K562 (cell line): ENCODE data around the gene GTF2A1.

ENCODE experiments used
- CHCHD3 ChIP-seq: fragments of 250-450 bp; sonication (Bioruptor Pico); IDR thresholded peaks from 2 replicates; pipeline ENCODE4 v2.1.2; 2022; ENCODE audit warnings: mild to moderate bottlenecking
- ILF3 ChIP-seq: fragments of 450-650 bp; IDR thresholded peaks from 2 replicates; pipeline ENCODE4 v1.6.1; 2018; ENCODE audit warnings: antibody characterized with exemption, mild to moderate bottlenecking, moderate library complexity, borderline replicate concordance
- ZKSCAN1 ChIP-seq: fragments of 150-350 bp; IDR thresholded peaks from 2 replicates; pipeline ENCODE4 v1.6.1; 2016; ENCODE audit warnings: low read depth, low read length
- TF ChIP-seq, protein P1 (sequence below): fragments of 250-450 bp; sonication (Bioruptor Pico); IDR thresholded peaks from 2 replicates; pipeline ENCODE4 v1.9.0; 2021; ENCODE audit warnings: mild to moderate bottlenecking, inconsistent platforms
- TF ChIP-seq, protein P2 (sequence below), 2 experiments: fragments of 450-650 bp; IDR thresholded peaks; 2 replicates each; pipeline ENCODE4 v1.6.1; 2016
- TF ChIP-seq, protein P3 (sequence below): fragments of 450-650 bp; formaldehyde crosslinking; conservative IDR thresholded peaks from 2 replicates; pipeline ENCODE4 v1.4.0; 2022; ENCODE audit warnings: mild to moderate bottlenecking, missing genetic modification characterization
- TF ChIP-seq, protein P4 (sequence below), 3 experiments: IDR thresholded peaks in 2 of 3; conservative IDR thresholded peaks in 1 of 3; 2 replicates each; pipeline ENCODE4 v1.5.1; 2011 to 2012; ENCODE audit warnings: low read length in 3 of 3, mild to moderate bottlenecking in 3 of 3, control low read depth in 2 of 3, improper control_type of control experiment in 1 of 3, inconsistent platforms in 1 of 3, low read depth in 1 of 3, mixed read lengths in 1 of 3, moderate library complexity in 1 of 3; ENCODE audit not compliant: insufficient read depth in 2 of 3

DNA sequence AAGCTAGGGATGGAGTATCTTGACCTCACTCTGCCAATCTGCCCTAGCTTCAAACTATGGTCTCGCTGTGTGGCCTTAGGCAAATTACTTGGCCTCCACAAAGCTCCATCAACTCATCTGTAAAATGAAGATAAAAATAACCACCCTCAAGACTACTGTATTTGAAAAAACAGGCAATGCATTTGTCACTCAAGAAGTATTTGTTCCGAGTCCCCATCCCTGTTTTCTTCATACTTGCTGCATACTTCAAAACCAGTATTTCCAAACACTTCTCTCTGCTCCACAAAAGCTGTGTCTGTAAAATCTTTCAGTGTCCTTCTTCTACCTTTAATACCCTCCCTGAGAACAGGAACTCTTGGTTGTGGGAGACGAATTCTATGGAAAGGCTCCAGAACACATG is 47.9 kb downstream of the GTF2A1 start:
- TF ChIP-seq, protein P1, sequence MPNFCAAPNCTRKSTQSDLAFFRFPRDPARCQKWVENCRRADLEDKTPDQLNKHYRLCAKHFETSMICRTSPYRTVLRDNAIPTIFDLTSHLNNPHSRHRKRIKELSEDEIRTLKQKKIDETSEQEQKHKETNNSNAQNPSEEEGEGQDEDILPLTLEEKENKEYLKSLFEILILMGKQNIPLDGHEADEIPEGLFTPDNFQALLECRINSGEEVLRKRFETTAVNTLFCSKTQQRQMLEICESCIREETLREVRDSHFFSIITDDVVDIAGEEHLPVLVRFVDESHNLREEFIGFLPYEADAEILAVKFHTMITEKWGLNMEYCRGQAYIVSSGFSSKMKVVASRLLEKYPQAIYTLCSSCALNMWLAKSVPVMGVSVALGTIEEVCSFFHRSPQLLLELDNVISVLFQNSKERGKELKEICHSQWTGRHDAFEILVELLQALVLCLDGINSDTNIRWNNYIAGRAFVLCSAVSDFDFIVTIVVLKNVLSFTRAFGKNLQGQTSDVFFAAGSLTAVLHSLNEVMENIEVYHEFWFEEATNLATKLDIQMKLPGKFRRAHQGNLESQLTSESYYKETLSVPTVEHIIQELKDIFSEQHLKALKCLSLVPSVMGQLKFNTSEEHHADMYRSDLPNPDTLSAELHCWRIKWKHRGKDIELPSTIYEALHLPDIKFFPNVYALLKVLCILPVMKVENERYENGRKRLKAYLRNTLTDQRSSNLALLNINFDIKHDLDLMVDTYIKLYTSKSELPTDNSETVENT (CRISPR knock-in tag): no peak
- TF ChIP-seq, protein P2, sequence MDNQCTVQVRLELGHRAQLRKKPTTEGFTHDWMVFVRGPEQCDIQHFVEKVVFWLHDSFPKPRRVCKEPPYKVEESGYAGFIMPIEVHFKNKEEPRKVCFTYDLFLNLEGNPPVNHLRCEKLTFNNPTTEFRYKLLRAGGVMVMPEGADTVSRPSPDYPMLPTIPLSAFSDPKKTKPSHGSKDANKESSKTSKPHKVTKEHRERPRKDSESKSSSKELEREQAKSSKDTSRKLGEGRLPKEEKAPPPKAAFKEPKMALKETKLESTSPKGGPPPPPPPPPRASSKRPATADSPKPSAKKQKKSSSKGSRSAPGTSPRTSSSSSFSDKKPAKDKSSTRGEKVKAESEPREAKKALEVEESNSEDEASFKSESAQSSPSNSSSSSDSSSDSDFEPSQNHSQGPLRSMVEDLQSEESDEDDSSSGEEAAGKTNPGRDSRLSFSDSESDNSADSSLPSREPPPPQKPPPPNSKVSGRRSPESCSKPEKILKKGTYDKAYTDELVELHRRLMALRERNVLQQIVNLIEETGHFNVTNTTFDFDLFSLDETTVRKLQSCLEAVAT (IDR thresholded peaks at IDR 0.05): no peak
- TF ChIP-seq ILF3 (no peak), ZKSCAN1 (no peak), CHCHD3 (CRISPR knock-in tag) (no peak)
- TF ChIP-seq, protein P3, sequence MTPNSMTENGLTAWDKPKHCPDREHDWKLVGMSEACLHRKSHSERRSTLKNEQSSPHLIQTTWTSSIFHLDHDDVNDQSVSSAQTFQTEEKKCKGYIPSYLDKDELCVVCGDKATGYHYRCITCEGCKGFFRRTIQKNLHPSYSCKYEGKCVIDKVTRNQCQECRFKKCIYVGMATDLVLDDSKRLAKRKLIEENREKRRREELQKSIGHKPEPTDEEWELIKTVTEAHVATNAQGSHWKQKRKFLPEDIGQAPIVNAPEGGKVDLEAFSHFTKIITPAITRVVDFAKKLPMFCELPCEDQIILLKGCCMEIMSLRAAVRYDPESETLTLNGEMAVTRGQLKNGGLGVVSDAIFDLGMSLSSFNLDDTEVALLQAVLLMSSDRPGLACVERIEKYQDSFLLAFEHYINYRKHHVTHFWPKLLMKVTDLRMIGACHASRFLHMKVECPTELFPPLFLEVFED (CRISPR knock-in tag): no peak
- TF ChIP-seq, protein P4, sequence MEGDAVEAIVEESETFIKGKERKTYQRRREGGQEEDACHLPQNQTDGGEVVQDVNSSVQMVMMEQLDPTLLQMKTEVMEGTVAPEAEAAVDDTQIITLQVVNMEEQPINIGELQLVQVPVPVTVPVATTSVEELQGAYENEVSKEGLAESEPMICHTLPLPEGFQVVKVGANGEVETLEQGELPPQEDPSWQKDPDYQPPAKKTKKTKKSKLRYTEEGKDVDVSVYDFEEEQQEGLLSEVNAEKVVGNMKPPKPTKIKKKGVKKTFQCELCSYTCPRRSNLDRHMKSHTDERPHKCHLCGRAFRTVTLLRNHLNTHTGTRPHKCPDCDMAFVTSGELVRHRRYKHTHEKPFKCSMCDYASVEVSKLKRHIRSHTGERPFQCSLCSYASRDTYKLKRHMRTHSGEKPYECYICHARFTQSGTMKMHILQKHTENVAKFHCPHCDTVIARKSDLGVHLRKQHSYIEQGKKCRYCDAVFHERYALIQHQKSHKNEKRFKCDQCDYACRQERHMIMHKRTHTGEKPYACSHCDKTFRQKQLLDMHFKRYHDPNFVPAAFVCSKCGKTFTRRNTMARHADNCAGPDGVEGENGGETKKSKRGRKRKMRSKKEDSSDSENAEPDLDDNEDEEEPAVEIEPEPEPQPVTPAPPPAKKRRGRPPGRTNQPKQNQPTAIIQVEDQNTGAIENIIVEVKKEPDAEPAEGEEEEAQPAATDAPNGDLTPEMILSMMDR (IDR thresholded peaks at IDR 0.05 in 2 of 3, conservative IDR thresholded peaks at IDR 0.05 in 1 of 3; ENCODE audit: insufficient read depth in 2 of 3, low read depth in 1 of 3, low read length in 3 of 3): no peak
